Measurements from ENCODE around the gene METTL23.
"Not testable (repeated sequence)": the region's sequence is repeated elsewhere in the genome, so short reads cannot be mapped to it uniquely, and the experiment has no call there.

METTL23 gene

GRCh38 chr17:76734080-76734840, 7.6 kb downstream of the METTL23 start:
- DNase-seq (ENCODE audit: low read depth) = no peak

DNA sequence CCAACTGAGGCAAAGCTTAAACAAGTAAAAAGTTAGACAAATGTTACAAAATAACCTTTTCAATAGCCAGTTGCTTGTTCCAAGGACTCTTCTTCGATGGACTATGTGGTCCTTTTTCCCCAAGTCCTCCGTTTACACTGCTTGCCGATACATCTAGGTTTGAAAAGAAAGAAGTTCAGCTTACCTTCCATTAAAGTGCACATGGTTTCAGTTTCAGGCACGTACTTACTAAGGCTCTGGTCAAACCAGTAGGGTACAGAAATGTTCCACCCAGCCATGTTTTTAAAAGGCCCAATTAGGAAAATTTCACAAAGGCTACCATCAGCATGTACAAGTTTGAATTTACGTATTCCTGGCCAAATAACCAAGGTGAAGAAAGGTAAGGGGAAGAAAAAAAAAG, 8.4 kb downstream of the METTL23 start:
- no peak for DNase-seq (ENCODE audit: low read depth)

DNA sequence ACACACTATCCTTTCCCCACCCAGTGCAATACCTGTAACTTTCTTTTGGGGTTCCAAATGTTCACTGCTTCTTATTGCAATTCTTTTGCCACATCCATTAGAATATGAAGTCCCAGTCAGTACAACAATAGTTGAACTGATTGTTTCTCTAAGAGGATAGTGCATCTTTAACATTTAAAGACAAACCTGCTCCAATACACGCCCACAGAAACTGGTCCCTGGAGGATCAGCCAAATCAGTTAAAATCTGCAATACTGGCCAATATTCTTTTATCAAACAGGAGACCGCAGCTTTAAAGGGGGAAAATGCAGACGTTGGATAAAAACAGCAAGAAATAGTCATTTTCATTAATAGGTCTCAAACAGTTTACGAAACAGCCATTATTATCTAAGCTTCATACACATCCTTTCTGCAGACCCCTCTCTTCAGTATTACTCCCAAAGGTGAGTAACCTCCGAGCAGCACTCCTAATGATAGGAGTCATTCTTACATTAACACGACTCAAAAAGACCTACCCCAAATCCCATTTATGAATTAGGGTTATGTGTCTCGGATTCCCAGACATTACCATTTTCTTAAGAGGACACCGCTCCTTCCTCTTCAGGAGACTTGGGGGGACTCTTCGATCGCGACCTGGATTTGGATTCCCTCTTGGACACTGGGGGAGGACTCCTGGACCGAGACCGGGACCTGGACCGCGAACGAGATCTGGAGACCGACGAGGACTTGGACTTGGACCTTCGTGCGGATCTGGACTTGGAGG, 9.1 kb downstream of the METTL23 start:
- no peak for DNase-seq (ENCODE audit: low read depth)

DNA sequence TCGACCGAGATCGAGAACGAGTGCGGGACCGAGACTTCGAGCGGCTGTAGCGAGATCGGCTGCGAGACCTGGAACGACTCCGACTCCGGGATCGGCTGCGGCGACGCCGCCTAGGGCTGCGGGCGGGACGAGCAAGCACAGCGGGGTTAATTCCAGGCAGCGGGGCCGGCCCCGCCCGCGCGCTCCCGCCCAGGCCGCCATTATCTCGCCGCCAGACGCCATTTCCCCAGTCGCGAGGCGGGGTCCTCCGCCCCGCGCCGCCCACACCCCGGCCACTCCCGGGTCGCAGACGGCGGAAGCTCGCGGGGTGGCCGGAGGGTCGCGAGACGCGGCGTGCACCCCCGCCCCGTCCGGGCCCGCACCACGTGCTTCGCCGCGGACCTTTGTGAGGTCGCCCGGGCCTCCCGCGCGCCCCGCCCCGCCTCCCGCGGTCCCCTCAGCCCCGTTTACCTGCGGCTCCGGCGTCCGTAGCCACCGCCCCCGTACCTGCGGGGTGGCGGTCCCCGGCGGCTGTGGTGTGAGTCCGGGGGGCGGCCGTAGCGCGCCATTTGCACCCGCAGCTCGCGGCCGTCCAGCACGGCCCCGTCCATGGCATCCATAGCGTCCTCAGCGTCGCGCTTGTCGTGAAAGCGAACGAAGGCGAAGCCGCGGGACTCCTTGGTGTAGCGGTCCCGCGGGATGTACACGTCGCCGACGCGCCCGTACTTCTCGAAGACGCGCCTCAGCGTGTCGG, 9.9 kb downstream of the METTL23 start:
- peak; percentile 58 for DNase-seq (ENCODE audit: low read depth)

- DNase-seq (ENCODE audit: low read depth) = peak; percentile 99
Observed at GRCh38 chr17:76737082-76737675, 10.5 kb downstream of the METTL23 start, which contains the start of gene SRSF2. Gene SRSF2 (minus strand): TSS chr17:76737331. CDS start chr17:76737160, 171 bp downstream.

GRCh38 chr17:76737676-76738467, 11.2 kb downstream of the METTL23 start, which contains the start of gene MFSD11:
Gene MFSD11 (plus strand): TSS chr17:76738119. CDS start chr17:76738353, 234 bp downstream.
- peak; percentile 88 for DNase-seq (ENCODE audit: low read depth)

GRCh38 chr17:76738468-76738850, 11.8 kb downstream of the METTL23 start:
- no peak for DNase-seq (ENCODE audit: low read depth)

- DNase-seq (ENCODE audit: low read depth) = not testable (repeated sequence)
Observed at GRCh38 chr17:76739568-76740115, 13.0 kb downstream of the METTL23 start.

DNA sequence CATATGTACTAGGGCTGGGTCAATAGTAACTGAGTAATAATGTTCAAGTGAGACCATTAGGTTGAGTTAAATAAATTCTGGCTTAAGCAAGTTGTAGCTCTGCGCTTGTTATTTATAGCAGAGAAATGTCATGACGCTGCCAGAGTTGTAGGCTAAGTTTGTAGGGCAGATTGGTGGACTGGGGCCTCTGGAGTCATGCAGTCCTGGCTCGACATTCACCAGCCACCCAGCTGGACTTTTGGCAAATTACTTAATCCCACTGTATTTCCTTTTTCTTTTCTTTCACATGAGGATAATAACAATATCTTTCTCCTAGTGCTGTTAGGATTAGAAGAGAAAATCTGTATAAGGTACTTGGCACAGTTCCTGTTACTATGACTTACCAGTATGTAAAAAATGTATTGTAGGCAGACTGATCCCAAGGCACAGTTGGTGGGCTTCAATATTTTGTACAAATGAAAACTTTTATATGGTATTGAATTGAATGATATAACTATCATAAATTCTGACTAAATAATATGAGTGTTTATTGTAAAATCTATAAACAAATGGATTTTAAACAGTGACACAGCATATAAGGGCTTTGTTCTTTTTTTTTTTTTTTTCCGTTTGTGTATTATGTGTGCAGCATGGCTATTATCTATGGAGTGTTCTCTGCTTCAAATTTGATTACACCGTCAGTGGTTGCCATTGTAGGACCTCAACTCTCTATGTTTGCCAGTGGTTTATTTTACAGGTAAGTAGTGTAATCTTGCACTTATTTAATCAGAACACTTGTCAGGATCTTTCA, 13.9 kb downstream of the METTL23 start:
- DNase-seq (ENCODE audit: low read depth) = no peak

DNA sequence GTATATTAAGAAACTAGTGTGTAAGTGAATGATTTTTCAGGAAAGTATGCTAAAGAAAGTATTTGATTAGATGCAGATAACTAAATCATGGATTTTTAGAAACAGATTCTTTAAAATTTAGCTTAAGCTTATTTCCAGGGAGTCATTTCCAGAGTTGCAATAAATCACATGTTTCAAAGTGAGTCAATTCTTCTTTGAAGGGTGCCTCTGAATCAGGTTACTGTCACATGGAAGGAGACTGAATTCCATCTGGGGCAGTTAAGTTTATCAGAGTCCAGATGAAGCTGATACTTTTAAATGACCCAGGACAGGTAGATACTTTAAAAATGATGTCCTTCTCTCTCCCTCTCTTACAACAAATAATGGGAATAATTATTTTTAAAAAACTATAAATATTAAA, 16.3 kb downstream of the METTL23 start:
- DNase-seq (ENCODE audit: low read depth) = no peak

DNA sequence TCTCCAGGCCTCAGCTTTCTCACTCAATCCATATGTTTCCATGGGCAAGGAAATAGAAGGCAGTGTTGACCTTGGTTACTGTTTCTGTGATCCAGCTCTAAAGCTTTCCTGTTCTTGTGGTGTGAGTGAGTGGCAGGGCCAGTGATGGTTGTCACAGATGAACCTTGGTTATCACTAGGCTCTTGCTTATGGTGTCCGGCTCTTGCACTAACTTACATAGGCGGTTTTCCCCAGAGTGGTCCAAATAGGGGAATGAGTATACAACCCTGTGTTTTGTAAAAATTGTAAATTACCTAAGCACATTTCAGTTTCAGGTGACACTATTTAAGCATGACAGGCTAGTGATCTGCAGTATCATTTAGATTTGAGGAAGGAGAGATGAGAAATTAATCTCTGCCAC, 18.1 kb downstream of the METTL23 start:
- no peak for DNase-seq (ENCODE audit: low read depth)

GRCh38 chr17:76745785-76746184, 19.1 kb downstream of the METTL23 start:
- DNase-seq (ENCODE audit: low read depth) = not testable (repeated sequence)

- DNase-seq (ENCODE audit: low read depth) = no peak
Observed at GRCh38 chr17:76747716-76748363, 21.2 kb downstream of the METTL23 start.

DNA sequence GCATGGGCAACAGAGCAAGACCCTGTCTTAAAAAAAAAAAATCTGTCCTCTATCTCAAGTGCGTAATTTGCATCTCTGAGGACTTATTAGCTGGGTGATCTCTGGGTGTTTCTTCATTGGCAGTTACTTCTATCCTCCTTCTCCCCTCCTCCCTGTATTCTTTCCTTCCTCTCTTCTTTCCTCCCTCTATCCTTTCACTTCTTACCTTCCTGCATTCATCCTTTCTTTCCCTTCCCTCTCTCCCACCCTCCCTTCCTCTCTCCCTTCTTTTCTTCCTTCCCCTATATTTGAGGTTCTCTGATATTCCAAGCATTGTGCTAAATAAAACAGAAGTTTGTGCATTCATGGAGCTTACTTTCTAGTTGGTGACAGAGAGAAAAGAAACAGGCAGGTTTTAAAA, 22.0 kb downstream of the METTL23 start:
- DNase-seq (ENCODE audit: low read depth) = no peak

DNA sequence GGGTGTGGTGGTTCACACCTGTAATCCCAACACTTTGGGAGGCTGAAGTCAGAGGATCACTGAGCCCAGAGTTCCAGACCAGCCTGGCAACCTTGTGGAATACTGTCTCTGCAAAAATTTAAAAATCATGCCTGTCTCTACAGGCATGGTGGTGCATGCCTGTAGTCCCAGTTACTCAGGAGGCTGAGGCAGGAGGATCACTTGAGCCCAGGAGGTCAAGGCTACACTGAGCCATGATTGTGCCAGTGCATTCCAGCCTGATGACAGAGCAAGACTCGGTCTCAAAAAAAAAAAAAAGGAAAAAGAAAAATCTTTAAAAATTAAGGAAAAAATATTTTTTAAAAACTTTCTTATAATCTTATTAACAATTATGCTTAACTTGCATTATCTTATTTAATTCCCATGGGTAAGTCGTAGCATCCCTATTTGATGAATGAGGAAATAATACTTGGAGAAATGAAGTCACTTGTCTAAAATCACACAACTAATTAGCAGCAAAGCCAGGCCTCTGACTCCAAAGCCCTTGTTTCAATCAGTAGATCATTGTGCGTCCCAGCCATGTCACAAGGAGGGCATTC, 24.9 kb downstream of the METTL23 start:
- no peak for DNase-seq (ENCODE audit: low read depth)

- DNase-seq (ENCODE audit: low read depth) = no peak
Observed at GRCh38 chr17:76752006-76752405, 25.4 kb downstream of the METTL23 start.

- no peak for DNase-seq (ENCODE audit: low read depth)
Observed at GRCh38 chr17:76753061-76753961, 26.7 kb downstream of the METTL23 start.

GRCh38 chr17:76755285-76755684, 28.6 kb downstream of the METTL23 start:
- no peak for DNase-seq (ENCODE audit: low read depth)

Measured in activated T-helper 9 cell treated with anti-CD3 and anti-CD28 coated beads, Interleukin-2, amount 50 U/mL, for 16 hours (primary cell).